Measurements from ENCODE around the gene ABHD2.
"Not testable (repeated sequence)": the region's sequence is repeated elsewhere in the genome, so short reads cannot be mapped to it uniquely, and the experiment has no call there.

Gene ABHD2

GRCh38 chr15:89099968-89100367 is 11.7 kb downstream of the ABHD2 start:
- DNase-seq: no peak

- DNase-seq: no peak
Observed at GRCh38 chr15:89101302-89102193, 13.3 kb downstream of the ABHD2 start.

- no peak for DNase-seq
Observed at GRCh38 chr15:89103481-89104171, 15.4 kb downstream of the ABHD2 start.

GRCh38 chr15:89104172-89104564 is 15.9 kb downstream of the ABHD2 start:
- DNase-seq: no peak

GRCh38 chr15:89105147-89105546 is 16.9 kb downstream of the ABHD2 start:
- no peak for DNase-seq

GRCh38 chr15:89106200-89106599 is 17.9 kb downstream of the ABHD2 start:
- no peak for DNase-seq

GRCh38 chr15:89107984-89108383 is 19.7 kb downstream of the ABHD2 start:
- DNase-seq: no peak

GRCh38 chr15:89108835-89109234 is 20.6 kb downstream of the ABHD2 start:
- DNase-seq: no peak

GRCh38 chr15:89109238-89109637 is 21.0 kb downstream of the ABHD2 start:
- DNase-seq: no peak

GRCh38 chr15:89110060-89110459 is 21.8 kb downstream of the ABHD2 start:
- no peak for DNase-seq

- no peak for DNase-seq
Observed at GRCh38 chr15:89111352-89111751, 23.1 kb downstream of the ABHD2 start.

GRCh38 chr15:89111961-89112340 is 23.7 kb downstream of the ABHD2 start:
- no peak for DNase-seq

GRCh38 chr15:89112341-89112971 is 24.2 kb downstream of the ABHD2 start:
- no peak for DNase-seq

GRCh38 chr15:89113296-89114024 is 25.2 kb downstream of the ABHD2 start:
- no peak for DNase-seq

GRCh38 chr15:89114990-89115389 is 26.7 kb downstream of the ABHD2 start:
- DNase-seq: no peak

GRCh38 chr15:89115547-89115946 is 27.3 kb downstream of the ABHD2 start:
- DNase-seq: no peak

- DNase-seq: no peak
Observed at GRCh38 chr15:89116404-89116803, 28.1 kb downstream of the ABHD2 start.

GRCh38 chr15:89117790-89118189 is 29.5 kb downstream of the ABHD2 start:
- DNase-seq: no peak

- no peak for DNase-seq
Observed at GRCh38 chr15:89118481-89118989, 30.3 kb downstream of the ABHD2 start.

GRCh38 chr15:89119489-89120478 is 31.5 kb downstream of the ABHD2 start:
- no peak for DNase-seq

GRCh38 chr15:89120479-89121000 is 32.3 kb downstream of the ABHD2 start:
- not testable (repeated sequence) for DNase-seq

Measured in KG1 (cell line).